Measurements from ENCODE around the gene IL12A. TPM values are rescaled to one million over a fixed set of nuclear protein-coding genes. Genes with fewer than 3 reads are reported as not detected.

The IL12A gene
- total and polyA plus RNA-seq, 8 donors = 0.25 to 35.9 (median 2.1) TPM; not detected in 4

- intact Hi-C loops (cut with DNase I; ENCODE audit: low total_unique reads) = no loop called here
These were observed 35.1 kb upstream of the IL12A start for GRCh38 chr3:159953325-159954085.

GRCh38 chr3:159960188-159961148 lies 28.2 kb upstream of the IL12A start:
- intact Hi-C loops (cut with DNase I; ENCODE audit: low total_unique reads) = no loop called here
- no peak for DNase-seq
- Histone ChIP-seq H3K27ac (no peak overlapping the region), H3K9me3 (no peaks in the 10 kb centered on the region), H3K4me1 (no peaks in the 10 kb centered on the region), H3K27me3 (no peaks in the 10 kb centered on the region), H3K36me3 (no peaks in the 10 kb centered on the region), H3K4me3 (no peak overlapping the region)
- WGBS, 5 donors = 74 to 87% (median 81%) methylated on average over 11 of the region's 11 CpGs
- TF ChIP-seq POLR2AphosphoS5 (IDR thresholded peaks at IDR 0.05) = no peak
- TF ChIP-seq POLR2A (IDR thresholded peaks at IDR 0.05) = no peak
- no peak for TF ChIP-seq EP300 (IDR thresholded peaks at IDR 0.05)
- TF ChIP-seq CTCF (IDR thresholded peaks at IDR 0.05) = no peak

More at GRCh38 chr3:159953325-159954085, 35.1 kb upstream of the IL12A start:
- Histone ChIP-seq H3K9me3 (no peaks in the 10 kb centered on the region), H3K36me3 (no peaks in the 10 kb centered on the region), H3K27me3 (peaks cover 0 to 6% (median 0%) of the 10 kb centered on the region in 3 donors), H3K4me3 (no peak overlapping the region), H3K4me1 (peaks cover 0 to 3% (median 0%) of the 10 kb centered on the region in 4 donors), H3K27ac (no peak overlapping the region)
- TF ChIP-seq POLR2AphosphoS5 (IDR thresholded peaks at IDR 0.05) (no peak), CTCF (IDR thresholded peaks at IDR 0.05) (no peak), EP300 (IDR thresholded peaks at IDR 0.05) (no peak), POLR2A (IDR thresholded peaks at IDR 0.05) (no peak)
- DNase-seq = no peak
- WGBS, 5 donors = 71 to 87% (median 82%) methylated on average over 2 of the region's 2 CpGs

- H3K9me3 ChIP-seq = no peaks in the 10 kb centered on the region
- intact Hi-C loops (cut with DNase I; ENCODE audit: low total_unique reads) = no loop called here
- H3K4me3 ChIP-seq = no peak overlapping the region
- no peak for TF ChIP-seq CTCF (IDR thresholded peaks at IDR 0.05)
- no peak for TF ChIP-seq POLR2A (IDR thresholded peaks at IDR 0.05)
- no peaks in the 10 kb centered on the region for H3K27me3 ChIP-seq
- H3K27ac ChIP-seq = no peak overlapping the region
- 68 to 76% (median 73%) methylated on average over 7 of the region's 7 CpGs for WGBS, 5 donors
- H3K36me3 ChIP-seq = no peaks in the 10 kb centered on the region
- H3K4me1 ChIP-seq = no peaks in the 10 kb centered on the region
- no peak for DNase-seq
These were observed 24.3 kb upstream of the IL12A start for GRCh38 chr3:159964166-159964973.

GRCh38 chr3:159971311-159971710 lies 17.3 kb upstream of the IL12A start:
- 68 to 93% (median 80%) methylated on average over 7 of the region's 7 CpGs for WGBS, 5 donors
- TF ChIP-seq POLR2AphosphoS5 (IDR thresholded peaks at IDR 0.05) (no peak), CTCF (IDR thresholded peaks at IDR 0.05) (no peak), EP300 (IDR thresholded peaks at IDR 0.05) (no peak), POLR2A (IDR thresholded peaks at IDR 0.05) (no peak)
- no peaks in the 10 kb centered on the region for H3K27me3 ChIP-seq
- DNase-seq = no peak
- H3K27ac ChIP-seq = no peak overlapping the region
- no peaks in the 10 kb centered on the region for H3K4me1 ChIP-seq
- H3K36me3 ChIP-seq = no peaks in the 10 kb centered on the region
- no peak overlapping the region for H3K4me3 ChIP-seq
- intact Hi-C loops (cut with DNase I; ENCODE audit: low total_unique reads) = no loop called here
- H3K9me3 ChIP-seq = no peaks in the 10 kb centered on the region
